ENCODE measurements around the gene PYROXD2.

Gene PYROXD2

GRCh38 chr10:98367604-98368451, 47.2 kb downstream of the PYROXD2 start:
- no peak overlapping the region for H3K4me3 ChIP-seq (replicated peaks; ENCODE audit: low read depth, low read length)
- TF ChIP-seq CTCF (IDR thresholded peaks at IDR 0.05; ENCODE audit: low read depth, low read length, missing control alignments): no peak
- no peak for DNase-seq (ENCODE audit: extremely low read depth, low read depth)

- H3K4me3 ChIP-seq (replicated peaks; ENCODE audit: low read depth, low read length): no peak overlapping the region
- DNase-seq (ENCODE audit: extremely low read depth, low read depth): no peak
- TF ChIP-seq CTCF (IDR thresholded peaks at IDR 0.05; ENCODE audit: low read depth, low read length, missing control alignments): no peak
Measured at GRCh38 chr10:98366062-98366530, 48.9 kb downstream of the PYROXD2 start.

GRCh38 chr10:98365406-98366061, 49.4 kb downstream of the PYROXD2 start:
- TF ChIP-seq CTCF (IDR thresholded peaks at IDR 0.05; ENCODE audit: low read depth, low read length, missing control alignments): no peak
- no peak overlapping the region for H3K4me3 ChIP-seq (replicated peaks; ENCODE audit: low read depth, low read length)

GRCh38 chr10:98364432-98365102, 50.4 kb downstream of the PYROXD2 start:
- no peak overlapping the region for H3K4me3 ChIP-seq (replicated peaks; ENCODE audit: low read depth, low read length)
- DNase-seq (ENCODE audit: extremely low read depth, low read depth): no peak
- no peak for TF ChIP-seq CTCF (IDR thresholded peaks at IDR 0.05; ENCODE audit: low read depth, low read length, missing control alignments)

More at GRCh38 chr10:98365406-98366061, 49.4 kb downstream of the PYROXD2 start:
- no peak for DNase-seq (ENCODE audit: extremely low read depth, low read depth)

GRCh38 chr10:98363220-98363619, 51.8 kb downstream of the PYROXD2 start:
- H3K4me3 ChIP-seq (replicated peaks; ENCODE audit: low read depth, low read length): no peak overlapping the region
- no peak for TF ChIP-seq CTCF (IDR thresholded peaks at IDR 0.05; ENCODE audit: low read depth, low read length, missing control alignments)
- no peak for DNase-seq (ENCODE audit: extremely low read depth, low read depth)

- peak; percentile 76 for DNase-seq (ENCODE audit: extremely low read depth, low read depth)
- TF ChIP-seq CTCF (IDR thresholded peaks at IDR 0.05; ENCODE audit: low read depth, low read length, missing control alignments): no peak
- no peak overlapping the region for H3K4me3 ChIP-seq (replicated peaks; ENCODE audit: low read depth, low read length)
Measured at GRCh38 chr10:98361131-98362025, 53.6 kb downstream of the PYROXD2 start.

Data from HFF-Myc (cell line).